T-cell (primary cell): ENCODE data around the gene REN. TPM values are rescaled to one million over a fixed set of nuclear protein-coding genes. Genes with fewer than 3 reads are reported as not detected.

Experiments
- ATAC-seq, 4 experiments: fragments of 200-7000 bp in 3 of 4; fragments of 150-1000 bp in 1 of 4; cut with Tn5 transposase; replicated peaks in 1 of 4; 1 replicate in 3 of 4; 2 replicates in 1 of 4; pipeline ENCODE4 v1.10.0; 2021; ENCODE audit warnings: moderate library complexity in 3 of 4, mild to moderate bottlenecking in 2 of 4, moderate number of reproducible peaks in 1 of 4
- CTCF ChIA-PET, 2 donors: fragments of 300-600 bp; sonication (Branson Sonifier 250); formaldehyde crosslinking; loops; one replicate each; lab custom pipeline; 2022; ENCODE audit warnings: antibody characterized with exemption in 2 of 2; lab: Charles Lee
- POLR2A ChIA-PET, 2 donors: fragments of 300-600 bp; sonication (Branson Sonifier 250); formaldehyde crosslinking; loops; one replicate each; lab custom pipeline; 2022; ENCODE audit warnings: antibody characterized with exemption in 2 of 2; lab: Charles Lee
- DNase-seq, 35 experiments: peaks; one replicate each; pipeline versions ENCODE4 v3.0.0 to v3.0.0-alpha.2; 2013 to 2023
- H3K27ac ChIP-seq: one replicate; pipeline ENCODE4 v1.5.1; 2013; ENCODE audit warnings: low read length
- H3K27me3 ChIP-seq, 2 experiments: replicated peaks in 1 of 2; 1 replicate in 1 of 2; 2 replicates in 1 of 2; pipeline versions ENCODE4 v1.6.1 to v1.7.0; 2013; ENCODE audit warnings: low read length in 1 of 2, mixed read lengths in 1 of 2; ENCODE audit not compliant: control insufficient read depth in 2 of 2, insufficient read depth in 2 of 2; ENCODE audit errors: extremely low read depth in 1 of 2
- H3K36me3 ChIP-seq, 2 donors: 1 replicate in 1 of 2; 2 replicates in 1 of 2; pipeline versions ENCODE4 v1.6.1 to v1.7.0; 2013; ENCODE audit warnings: low read length in 1 of 2; ENCODE audit not compliant: control insufficient read depth in 2 of 2, insufficient read depth in 1 of 2; ENCODE audit errors: extremely low read depth in 1 of 2
- H3K4me1 ChIP-seq, 2 experiments: 1 replicate in 1 of 2; 2 replicates in 1 of 2; pipeline versions ENCODE4 v1.6.1 to v1.7.0; 2013; ENCODE audit warnings: low read length in 2 of 2, mixed read lengths in 1 of 2; ENCODE audit not compliant: insufficient read depth in 2 of 2, control insufficient read depth in 1 of 2; ENCODE audit errors: extremely low read depth in 1 of 2
- H3K4me3 ChIP-seq, 2 donors: 1 replicate in 1 of 2; 2 replicates in 1 of 2; pipeline versions ENCODE4 v1.5.1 to v1.7.0; 2013; ENCODE audit warnings: mild to moderate bottlenecking in 2 of 2, low read length in 1 of 2, moderate library complexity in 1 of 2; ENCODE audit not compliant: control insufficient read depth in 1 of 2; ENCODE audit errors: extremely low read depth in 1 of 2
- H3K9me3 ChIP-seq: 2 replicates; pipeline ENCODE4 v1.7.0; 2013
- H3K27ac Mint-ChIP-seq, 2 donors: one replicate each; pipeline ENCODE4 v1.8.0; 2020 to 2021; ENCODE audit warnings: mild to moderate bottlenecking in 2 of 2, mixed read lengths in 2 of 2
- H3K27me3 Mint-ChIP-seq, 2 donors: one replicate each; pipeline ENCODE4 v1.8.0; 2021 to 2022; ENCODE audit warnings: mixed read lengths in 2 of 2
- H3K36me3 Mint-ChIP-seq: one replicate; pipeline ENCODE4 v1.8.0; 2021; ENCODE audit warnings: mixed read lengths
- H3K4me1 Mint-ChIP-seq, 3 donors: one replicate each; pipeline ENCODE4 v1.8.0; 2020 to 2022; ENCODE audit warnings: mixed read lengths in 3 of 3, mild to moderate bottlenecking in 1 of 3
- H3K4me3 Mint-ChIP-seq, 3 donors: one replicate each; pipeline ENCODE4 v1.8.0; 2020 to 2022; ENCODE audit warnings: mild to moderate bottlenecking in 3 of 3, mixed read lengths in 3 of 3, moderate library complexity in 3 of 3
- H3K9me3 Mint-ChIP-seq, 3 donors: one replicate each; pipeline ENCODE4 v1.8.0; 2020 to 2022; ENCODE audit warnings: mixed read lengths in 3 of 3
- WGBS: methylation state at CpG from one replicate; pipeline ENCODE4 v1.1.5; 2013; ENCODE audit warnings: missing lambda C conversion rate; ENCODE audit not compliant: insufficient coverage; 5-methylcytosine and 5-hydroxymethylcytosine counted together
- total RNA-seq, 35 experiments: library from RNA in 6 of 35; stranded (reverse) in 6 of 35; fragments of 120-200 nt in 1 of 35; gene quantifications; one replicate each; pipeline versions ENCODE4 v1.2.1 to v1.2.4 and lab custom pipeline; 2013 to 2026

Gene REN
- total RNA-seq, 5 donors from 2014 or later (not counting 1 experiment from before 2014, with no cell fraction given): not detected

DNA sequence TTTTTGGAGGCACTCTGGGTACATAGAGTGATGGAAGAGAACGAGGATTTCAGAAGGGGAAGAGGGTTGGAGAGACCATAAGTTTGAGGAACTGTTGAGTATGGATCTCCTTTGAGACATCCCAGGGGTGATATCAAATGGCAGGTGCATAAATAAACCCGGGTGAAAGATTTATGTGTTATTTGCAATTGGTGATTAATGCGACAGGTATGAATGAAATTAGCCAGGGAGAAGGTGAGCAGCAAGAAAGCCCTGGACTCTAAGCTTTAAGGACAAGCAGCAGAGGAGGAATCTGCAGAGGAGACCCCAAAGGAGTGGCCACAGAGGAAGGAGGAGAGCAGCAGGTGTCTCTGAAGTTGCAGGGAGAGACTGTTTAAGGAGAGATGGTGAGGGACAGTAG lies 8.8 kb upstream of the REN start:
- no peak for ATAC-seq
- DNase-seq: no peak
- CTCF ChIA-PET: no interaction called here

GRCh38 chr1:204172404-204173029 lies 6.4 kb upstream of the REN start:
- no CpG with 5 or more reads among the region's 2 CpGs for WGBS
- ChIA-PET POLR2A (no interaction called here), CTCF (interaction anchor here in 1 of 2 donors (0.6 to 1.5 kb wide), 3 partner anchors 17 to 173 kb away, joined by 4 to 6 read pairs (median 4); no protein-coding TSS in a partner anchor)
- no peaks in the 10 kb centered on the region for H3K36me3 ChIP-seq
- Mint-ChIP-seq H3K36me3 (no peaks in the 10 kb centered on the region), H3K9me3 (peaks cover under 1 to 39% (median 28%) of the 10 kb centered on the region in 3 donors), H3K27me3 (peaks cover 11 to 12% of the 10 kb centered on the region in 2 donors), H3K4me3 (no peak overlapping the region), H3K27ac (no peak overlapping the region), H3K4me1 (no peaks in the 10 kb centered on the region)
- no peaks in the 10 kb centered on the region for H3K9me3 ChIP-seq
- ATAC-seq: no peak
- DNase-seq: no peak
- H3K27me3 ChIP-seq: peaks cover 0 to 26% of the 10 kb centered on the region in 2 experiments
- H3K4me3 ChIP-seq: no peak overlapping the region
- no peaks in the 10 kb centered on the region for H3K4me1 ChIP-seq
- no peak overlapping the region for H3K27ac ChIP-seq

More for the DNA sequence above, 8.8 kb upstream of the REN start:
- Histone ChIP-seq H3K9me3 (no peaks in the 10 kb centered on the region), H3K4me1 (no peaks in the 10 kb centered on the region), H3K4me3 (no peak overlapping the region), H3K27ac (no peak overlapping the region), H3K36me3 (no peaks in the 10 kb centered on the region), H3K27me3 (peaks cover 0 to 38% of the 10 kb centered on the region in 2 experiments)
- Mint-ChIP-seq H3K9me3 (peaks cover 0 to 26% (median 18%) of the 10 kb centered on the region in 3 donors), H3K4me1 (no peaks in the 10 kb centered on the region), H3K27me3 (peaks cover 12 to 16% of the 10 kb centered on the region in 2 donors), H3K4me3 (no peak overlapping the region), H3K27ac (no peak overlapping the region), H3K36me3 (no peaks in the 10 kb centered on the region)
- POLR2A ChIA-PET: no interaction called here
- WGBS: 79% methylated on average over 3 of the region's 3 CpGs

DNA sequence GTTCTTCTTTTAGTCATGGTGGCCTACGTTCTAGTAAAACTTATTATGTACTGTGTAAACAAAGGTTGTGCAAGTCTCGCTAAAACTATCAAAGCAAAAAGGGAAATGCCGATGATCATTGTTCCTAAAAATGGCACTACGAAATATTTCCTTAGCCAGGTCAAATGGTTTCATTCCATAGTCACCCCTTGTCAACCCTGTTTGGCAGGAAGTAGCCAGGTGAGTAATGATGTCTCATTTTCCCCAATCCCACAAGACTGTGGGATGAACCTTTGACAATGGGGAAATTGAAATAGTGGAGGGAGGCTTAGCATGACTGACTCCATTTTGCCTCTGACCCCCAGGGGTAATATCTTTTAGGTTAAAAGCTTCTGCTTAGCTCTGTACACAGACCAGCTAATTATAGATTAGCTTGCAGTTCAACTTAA lies 5.6 kb upstream of the REN start:
- peaks cover 3 to 43% (median 31%) of the 10 kb centered on the region in 3 donors for H3K9me3 Mint-ChIP-seq
- no CpG with 5 or more reads among the region's 4 CpGs for WGBS

GRCh38 chr1:204170494-204171155 lies 4.5 kb upstream of the REN start:
- H3K9me3 ChIP-seq: no peaks in the 10 kb centered on the region
- 100% methylated on average over 1 of the region's 3 CpGs for WGBS
- H3K4me3 Mint-ChIP-seq: no peak overlapping the region

More for the DNA sequence above, 5.6 kb upstream of the REN start:
- H3K4me3 Mint-ChIP-seq: no peak overlapping the region
- H3K9me3 ChIP-seq: no peaks in the 10 kb centered on the region
- ATAC-seq (no peak), DNase-seq (no peak)
- H3K27ac Mint-ChIP-seq: no peak overlapping the region
- no peaks in the 10 kb centered on the region for H3K36me3 ChIP-seq
- H3K27me3 ChIP-seq: peaks cover 0 to 18% of the 10 kb centered on the region in 2 experiments
- no peak overlapping the region for H3K4me3 ChIP-seq
- ChIA-PET POLR2A (no interaction called here), CTCF (interaction anchor here (0.9 to 1.5 kb wide), 2 partner anchors 10 to 17 kb away, joined by 4 to 6 read pairs; no protein-coding TSS in a partner anchor)
- H3K27me3 Mint-ChIP-seq: peaks cover 11 to 12% of the 10 kb centered on the region in 2 donors
- H3K4me1 Mint-ChIP-seq: no peaks in the 10 kb centered on the region
- no peaks in the 10 kb centered on the region for H3K36me3 Mint-ChIP-seq
- H3K27ac ChIP-seq: no peak overlapping the region
- H3K4me1 ChIP-seq: no peaks in the 10 kb centered on the region

DNA sequence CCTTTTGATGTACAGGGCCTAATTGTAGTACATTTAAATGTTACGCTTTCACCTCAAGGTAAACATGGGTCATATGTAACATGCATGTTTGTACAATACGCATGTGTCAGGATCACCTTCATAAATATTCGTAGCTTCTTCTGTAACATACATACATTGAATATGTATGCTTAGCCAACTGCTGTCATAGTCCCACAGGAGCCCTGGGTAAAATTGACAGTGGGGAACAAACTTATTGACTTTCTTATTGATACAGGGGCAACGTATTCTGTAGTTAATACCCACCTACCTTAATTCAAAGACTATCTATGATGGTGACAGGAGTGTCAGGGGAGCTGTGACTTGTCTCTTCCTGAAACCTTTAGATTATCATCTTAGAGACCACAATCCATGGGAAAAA lies 3.7 kb upstream of the REN start:
- peaks cover 14 to 16% of the 10 kb centered on the region in 2 donors for H3K27me3 Mint-ChIP-seq
- Histone ChIP-seq H3K4me1 (no peaks in the 10 kb centered on the region), H3K27ac (no peak overlapping the region), H3K36me3 (no peaks in the 10 kb centered on the region), H3K27me3 (peaks cover 0 to 17% of the 10 kb centered on the region in 2 experiments), H3K4me3 (no peak overlapping the region), H3K9me3 (no peaks in the 10 kb centered on the region)
- no peak for ATAC-seq
- ChIA-PET CTCF (interaction anchor here in 1 of 2 donors (0.8 kb wide), 1 partner anchor 905 kb away, joined by 3 read pairs; no protein-coding TSS in a partner anchor), POLR2A (no interaction called here)
- no peaks in the 10 kb centered on the region for H3K4me1 Mint-ChIP-seq
- no peak for DNase-seq
- H3K4me3 Mint-ChIP-seq: no peak overlapping the region
- H3K9me3 Mint-ChIP-seq: peaks cover 3 to 43% (median 31%) of the 10 kb centered on the region in 3 donors
- no CpG with 5 or more reads among the region's 4 CpGs for WGBS
- H3K36me3 Mint-ChIP-seq: no peaks in the 10 kb centered on the region
- no peak overlapping the region for H3K27ac Mint-ChIP-seq

More at GRCh38 chr1:204170494-204171155, 4.5 kb upstream of the REN start:
- no peak overlapping the region for H3K27ac Mint-ChIP-seq
- ChIA-PET POLR2A (no interaction called here), CTCF (no interaction called here)
- Histone ChIP-seq H3K27ac (no peak overlapping the region), H3K27me3 (peaks cover 0 to 21% of the 10 kb centered on the region in 2 experiments), H3K36me3 (no peaks in the 10 kb centered on the region), H3K4me1 (no peaks in the 10 kb centered on the region), H3K4me3 (no peak overlapping the region)
- H3K9me3 Mint-ChIP-seq: peaks cover 3 to 43% (median 31%) of the 10 kb centered on the region in 3 donors
- H3K27me3 Mint-ChIP-seq: peaks cover 11 to 16% of the 10 kb centered on the region in 2 donors
- DNase-seq (no peak), ATAC-seq (no peak)
- H3K36me3 Mint-ChIP-seq: no peaks in the 10 kb centered on the region
- H3K4me1 Mint-ChIP-seq: no peaks in the 10 kb centered on the region

GRCh38 chr1:204167730-204168129 lies 1.6 kb upstream of the REN start:
- no peaks in the 10 kb centered on the region for H3K36me3 Mint-ChIP-seq
- no peak for DNase-seq
- H3K9me3 ChIP-seq: no peaks in the 10 kb centered on the region
- H3K27me3 ChIP-seq: peaks cover 0 to 10% of the 10 kb centered on the region in 2 experiments
- no peaks in the 10 kb centered on the region for H3K4me1 Mint-ChIP-seq
- POLR2A ChIA-PET: no interaction called here
- H3K27ac ChIP-seq: no peak overlapping the region
- no peaks in the 10 kb centered on the region for H3K4me1 ChIP-seq
- peaks cover 3 to 35% (median 28%) of the 10 kb centered on the region in 3 donors for H3K9me3 Mint-ChIP-seq
- peaks cover 3 to 4% of the 10 kb centered on the region in 2 donors for H3K27me3 Mint-ChIP-seq
- no peak for ATAC-seq
- no peak overlapping the region for H3K4me3 Mint-ChIP-seq
- WGBS: 86% methylated on average over 2 of the region's 5 CpGs
- H3K27ac Mint-ChIP-seq: no peak overlapping the region
- no peaks in the 10 kb centered on the region for H3K36me3 ChIP-seq
- CTCF ChIA-PET: no interaction called here
- H3K4me3 ChIP-seq: no peak overlapping the region
